ENCODE data around the gene ZRANB1. TPM values are rescaled to one million over a fixed set of nuclear protein-coding genes. Genes with fewer than 3 reads are reported as not detected.

The ZRANB1 gene
- total RNA-seq, 1 experiment from 2014 or later, result 22.6 TPM

- H3K9me3 ChIP-seq (ENCODE audit: low read depth, low read length, poor library complexity, severe bottlenecking), result no peaks in the 10 kb centered on the region
- H3K4me1 ChIP-seq (ENCODE audit: insufficient read depth, low read length, poor library complexity, severe bottlenecking), result peaks cover 36% of the 10 kb centered on the region
- intact Hi-C loops (cut with micrococcal nuclease; ENCODE audit: unreplicated experiment), result no loop called here
- POLR2A ChIA-PET (ENCODE audit: low non-redundant PET), result no interaction called here
- no peaks in the 10 kb centered on the region for H3K27me3 ChIP-seq (replicated peaks; ENCODE audit: insufficient read depth, low read depth, low read length, poor library complexity)
- no peak for DNase-seq (ENCODE audit: low spot score)
- no peak overlapping the region for H3K4me3 ChIP-seq (ENCODE audit: low read depth, low read length, poor library complexity, severe bottlenecking)
- no TSS peak for BruUV-seq (replicated peaks)
- no peaks in the 10 kb centered on the region for H3K36me3 ChIP-seq (ENCODE audit: insufficient read depth, low read length, poor library complexity, severe bottlenecking)
- H3K27ac ChIP-seq (ENCODE audit: low read depth, low read length, poor library complexity, severe bottlenecking), result no peak overlapping the region
- CTCF ChIA-PET, result no interaction called here
- TF ChIP-seq CTCF (conservative IDR thresholded peaks at IDR 0.05; ENCODE audit: low read depth, low read length), result no peak
- no peak for TF ChIP-seq EZH2 (IDR thresholded peaks at IDR 0.05; ENCODE audit: borderline replicate concordance, low read depth, low read length, poor library complexity, severe bottlenecking)
These were observed 11.5 kb downstream of the ZRANB1 start for GRCh38 chr10:124953421-124953820.

GRCh38 chr10:124955243-124955642 lies 13.3 kb downstream of the ZRANB1 start:
- TF ChIP-seq EZH2 (IDR thresholded peaks at IDR 0.05; ENCODE audit: borderline replicate concordance, low read depth, low read length, poor library complexity, severe bottlenecking) (no peak), CTCF (conservative IDR thresholded peaks at IDR 0.05; ENCODE audit: low read depth, low read length) (no peak)
- H3K4me1 ChIP-seq (ENCODE audit: insufficient read depth, low read length, poor library complexity, severe bottlenecking), result peaks cover 39% of the 10 kb centered on the region
- BruUV-seq (replicated peaks), result no TSS peak
- no peak for DNase-seq (ENCODE audit: low spot score)
- no peak overlapping the region for H3K4me3 ChIP-seq (ENCODE audit: low read depth, low read length, poor library complexity, severe bottlenecking)
- CTCF ChIA-PET, result no interaction called here
- no peaks in the 10 kb centered on the region for H3K9me3 ChIP-seq (ENCODE audit: low read depth, low read length, poor library complexity, severe bottlenecking)
- POLR2A ChIA-PET (ENCODE audit: low non-redundant PET), result no interaction called here
- H3K36me3 ChIP-seq (ENCODE audit: insufficient read depth, low read length, poor library complexity, severe bottlenecking), result no peaks in the 10 kb centered on the region
- H3K27ac ChIP-seq (ENCODE audit: low read depth, low read length, poor library complexity, severe bottlenecking), result no peak overlapping the region
- intact Hi-C loops (cut with micrococcal nuclease; ENCODE audit: unreplicated experiment), result no loop called here
- H3K27me3 ChIP-seq (replicated peaks; ENCODE audit: insufficient read depth, low read depth, low read length, poor library complexity), result no peaks in the 10 kb centered on the region

- no peaks in the 10 kb centered on the region for H3K36me3 ChIP-seq (ENCODE audit: insufficient read depth, low read length, poor library complexity, severe bottlenecking)
- H3K27me3 ChIP-seq (replicated peaks; ENCODE audit: insufficient read depth, low read depth, low read length, poor library complexity), result no peaks in the 10 kb centered on the region
- BruUV-seq (replicated peaks), result no TSS peak
- ChIA-PET POLR2A (ENCODE audit: low non-redundant PET) (no interaction called here), CTCF (no interaction called here)
- no peak overlapping the region for H3K4me3 ChIP-seq (ENCODE audit: low read depth, low read length, poor library complexity, severe bottlenecking)
- no peak for TF ChIP-seq CTCF (conservative IDR thresholded peaks at IDR 0.05; ENCODE audit: low read depth, low read length)
- no peak for TF ChIP-seq EZH2 (IDR thresholded peaks at IDR 0.05; ENCODE audit: borderline replicate concordance, low read depth, low read length, poor library complexity, severe bottlenecking)
- intact Hi-C loops (cut with micrococcal nuclease; ENCODE audit: unreplicated experiment), result no loop called here
- no peak overlapping the region for H3K27ac ChIP-seq (ENCODE audit: low read depth, low read length, poor library complexity, severe bottlenecking)
- H3K9me3 ChIP-seq (ENCODE audit: low read depth, low read length, poor library complexity, severe bottlenecking), result no peaks in the 10 kb centered on the region
- peaks cover 34% of the 10 kb centered on the region for H3K4me1 ChIP-seq (ENCODE audit: insufficient read depth, low read length, poor library complexity, severe bottlenecking)
- no peak for DNase-seq (ENCODE audit: low spot score)
These were observed 13.9 kb downstream of the ZRANB1 start for GRCh38 chr10:124955868-124956267.

Measured in A673 (cell line).